ENCODE measurements around the gene MMAB. TPM values are rescaled to one million over a fixed set of nuclear protein-coding genes. Genes with fewer than 3 reads are reported as not detected.

Gene MMAB
- total and polyA plus RNA-seq, 2 of the 13 experiments (the other 11 are each of a cell fraction or from before 2014, with no cell fraction given) = 26.1 to 77.3 TPM

GRCh38 chr12:109573029-109573913 lies at the start of gene MMAB, which contains the start of gene MVK (continued):
- TF ChIP-seq, protein P1, sequence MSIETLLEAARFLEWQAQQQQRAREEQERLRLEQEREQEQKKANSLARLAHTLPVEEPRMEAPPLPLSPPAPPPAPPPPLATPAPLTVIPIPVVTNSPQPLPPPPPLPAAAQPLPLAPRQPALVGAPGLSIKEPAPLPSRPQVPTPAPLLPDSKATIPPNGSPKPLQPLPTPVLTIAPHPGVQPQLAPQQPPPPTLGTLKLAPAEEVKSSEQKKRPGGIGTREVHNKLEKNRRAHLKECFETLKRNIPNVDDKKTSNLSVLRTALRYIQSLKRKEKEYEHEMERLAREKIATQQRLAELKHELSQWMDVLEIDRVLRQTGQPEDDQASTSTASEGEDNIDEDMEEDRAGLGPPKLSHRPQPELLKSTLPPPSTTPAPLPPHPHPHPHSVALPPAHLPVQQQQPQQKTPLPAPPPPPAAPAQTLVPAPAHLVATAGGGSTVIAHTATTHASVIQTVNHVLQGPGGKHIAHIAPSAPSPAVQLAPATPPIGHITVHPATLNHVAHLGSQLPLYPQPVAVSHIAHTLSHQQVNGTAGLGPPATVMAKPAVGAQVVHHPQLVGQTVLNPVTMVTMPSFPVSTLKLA (IDR thresholded peaks at IDR 0.05) = peak; percentile 83
- TF ChIP-seq ETS1 (CRISPR knock-in tag; IDR thresholded peaks at IDR 0.05) = no peak
- TF ChIP-seq, protein P2, sequence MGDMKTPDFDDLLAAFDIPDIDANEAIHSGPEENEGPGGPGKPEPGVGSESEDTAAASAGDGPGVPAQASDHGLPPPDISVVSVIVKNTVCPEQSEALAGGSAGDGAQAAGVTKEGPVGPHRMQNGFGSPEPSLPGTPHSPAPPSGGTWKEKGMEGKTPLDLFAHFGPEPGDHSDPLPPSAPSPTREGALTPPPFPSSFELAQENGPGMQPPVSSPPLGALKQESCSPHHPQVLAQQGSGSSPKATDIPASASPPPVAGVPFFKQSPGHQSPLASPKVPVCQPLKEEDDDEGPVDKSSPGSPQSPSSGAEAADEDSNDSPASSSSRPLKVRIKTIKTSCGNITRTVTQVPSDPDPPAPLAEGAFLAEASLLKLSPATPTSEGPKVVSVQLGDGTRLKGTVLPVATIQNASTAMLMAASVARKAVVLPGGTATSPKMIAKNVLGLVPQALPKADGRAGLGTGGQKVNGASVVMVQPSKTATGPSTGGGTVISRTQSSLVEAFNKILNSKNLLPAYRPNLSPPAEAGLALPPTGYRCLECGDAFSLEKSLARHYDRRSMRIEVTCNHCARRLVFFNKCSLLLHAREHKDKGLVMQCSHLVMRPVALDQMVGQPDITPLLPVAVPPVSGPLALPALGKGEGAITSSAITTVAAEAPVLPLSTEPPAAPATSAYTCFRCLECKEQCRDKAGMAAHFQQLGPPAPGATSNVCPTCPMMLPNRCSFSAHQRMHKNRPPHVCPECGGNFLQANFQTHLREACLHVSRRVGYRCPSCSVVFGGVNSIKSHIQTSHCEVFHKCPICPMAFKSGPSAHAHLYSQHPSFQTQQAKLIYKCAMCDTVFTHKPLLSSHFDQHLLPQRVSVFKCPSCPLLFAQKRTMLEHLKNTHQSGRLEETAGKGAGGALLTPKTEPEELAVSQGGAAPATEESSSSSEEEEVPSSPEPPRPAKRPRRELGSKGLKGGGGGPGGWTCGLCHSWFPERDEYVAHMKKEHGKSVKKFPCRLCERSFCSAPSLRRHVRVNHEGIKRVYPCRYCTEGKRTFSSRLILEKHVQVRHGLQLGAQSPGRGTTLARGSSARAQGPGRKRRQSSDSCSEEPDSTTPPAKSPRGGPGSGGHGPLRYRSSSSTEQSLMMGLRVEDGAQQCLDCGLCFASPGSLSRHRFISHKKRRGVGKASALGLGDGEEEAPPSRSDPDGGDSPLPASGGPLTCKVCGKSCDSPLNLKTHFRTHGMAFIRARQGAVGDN (CRISPR knock-in tag; IDR thresholded peaks at IDR 0.05) = peak; percentile 99
- peak; percentile 96 for TF ChIP-seq ZNF225 (CRISPR knock-in tag; IDR thresholded peaks at IDR 0.05)
- 0 out of 2 replicates have a peak, but pooled peaks have one; percentile 69 for TF ChIP-seq ZFP36L2 (CRISPR knock-in tag; IDR thresholded peaks at IDR 0.05)
- TF ChIP-seq ARNT (IDR thresholded peaks at IDR 0.05) = no peak
- TF ChIP-seq, protein P3, sequence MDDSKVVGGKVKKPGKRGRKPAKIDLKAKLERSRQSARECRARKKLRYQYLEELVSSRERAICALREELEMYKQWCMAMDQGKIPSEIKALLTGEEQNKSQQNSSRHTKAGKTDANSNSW (CRISPR knock-in tag; IDR thresholded peaks at IDR 0.05; ENCODE audit: borderline replicate concordance) = no peak
- TF ChIP-seq SMAD3 (CRISPR knock-in tag; IDR thresholded peaks at IDR 0.05) = peak; percentile 86; the same call in 1 of the 2 replicates
- TF ChIP-seq GATAD2A (CRISPR knock-in tag; IDR thresholded peaks at IDR 0.05) = peak; percentile 85
- no peak for TF ChIP-seq GABPA (IDR thresholded peaks at IDR 0.05; ENCODE audit: low read depth, low read length)
- peak; percentile 52; the same call in 1 of the 2 replicates for TF ChIP-seq GABPA (CRISPR knock-in tag; IDR thresholded peaks at IDR 0.05; ENCODE audit: low read depth)
- TF ChIP-seq ZNF672 (CRISPR knock-in tag; IDR thresholded peaks at IDR 0.05) = no peak
- TF ChIP-seq, protein P4, sequence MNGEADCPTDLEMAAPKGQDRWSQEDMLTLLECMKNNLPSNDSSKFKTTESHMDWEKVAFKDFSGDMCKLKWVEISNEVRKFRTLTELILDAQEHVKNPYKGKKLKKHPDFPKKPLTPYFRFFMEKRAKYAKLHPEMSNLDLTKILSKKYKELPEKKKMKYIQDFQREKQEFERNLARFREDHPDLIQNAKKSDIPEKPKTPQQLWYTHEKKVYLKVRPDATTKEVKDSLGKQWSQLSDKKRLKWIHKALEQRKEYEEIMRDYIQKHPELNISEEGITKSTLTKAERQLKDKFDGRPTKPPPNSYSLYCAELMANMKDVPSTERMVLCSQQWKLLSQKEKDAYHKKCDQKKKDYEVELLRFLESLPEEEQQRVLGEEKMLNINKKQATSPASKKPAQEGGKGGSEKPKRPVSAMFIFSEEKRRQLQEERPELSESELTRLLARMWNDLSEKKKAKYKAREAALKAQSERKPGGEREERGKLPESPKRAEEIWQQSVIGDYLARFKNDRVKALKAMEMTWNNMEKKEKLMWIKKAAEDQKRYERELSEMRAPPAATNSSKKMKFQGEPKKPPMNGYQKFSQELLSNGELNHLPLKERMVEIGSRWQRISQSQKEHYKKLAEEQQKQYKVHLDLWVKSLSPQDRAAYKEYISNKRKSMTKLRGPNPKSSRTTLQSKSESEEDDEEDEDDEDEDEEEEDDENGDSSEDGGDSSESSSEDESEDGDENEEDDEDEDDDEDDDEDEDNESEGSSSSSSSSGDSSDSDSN (CRISPR knock-in tag; IDR thresholded peaks at IDR 0.05) = peak; percentile 77
- TF ChIP-seq ATF5 (CRISPR knock-in tag; IDR thresholded peaks at IDR 0.05; ENCODE audit: low read depth) = peak; percentile 25; the same call in 1 of the 2 replicates
- TF ChIP-seq NR2F1 (CRISPR knock-in tag; IDR thresholded peaks at IDR 0.05) = peak in 1 of 2 experiments; percentile 30; a peak in 2 of 4 replicates
- peak; percentile 92; the same call in 1 of the 2 replicates for TF ChIP-seq NRL (CRISPR knock-in tag; IDR thresholded peaks at IDR 0.05; ENCODE audit: borderline replicate concordance)

Data from HepG2 (cell line).